NOMO-1 treated with DMSO at 0.1 percent for 48 hours (cell line): ENCODE data around the gene KLHL25.

Experiments used
- DNase-seq: peaks from one replicate; lab custom pipeline; 2025; ENCODE audit not compliant: unreplicated experiment; lab: John Stamatoyannopoulos, UW

The KLHL25 gene

DNA sequence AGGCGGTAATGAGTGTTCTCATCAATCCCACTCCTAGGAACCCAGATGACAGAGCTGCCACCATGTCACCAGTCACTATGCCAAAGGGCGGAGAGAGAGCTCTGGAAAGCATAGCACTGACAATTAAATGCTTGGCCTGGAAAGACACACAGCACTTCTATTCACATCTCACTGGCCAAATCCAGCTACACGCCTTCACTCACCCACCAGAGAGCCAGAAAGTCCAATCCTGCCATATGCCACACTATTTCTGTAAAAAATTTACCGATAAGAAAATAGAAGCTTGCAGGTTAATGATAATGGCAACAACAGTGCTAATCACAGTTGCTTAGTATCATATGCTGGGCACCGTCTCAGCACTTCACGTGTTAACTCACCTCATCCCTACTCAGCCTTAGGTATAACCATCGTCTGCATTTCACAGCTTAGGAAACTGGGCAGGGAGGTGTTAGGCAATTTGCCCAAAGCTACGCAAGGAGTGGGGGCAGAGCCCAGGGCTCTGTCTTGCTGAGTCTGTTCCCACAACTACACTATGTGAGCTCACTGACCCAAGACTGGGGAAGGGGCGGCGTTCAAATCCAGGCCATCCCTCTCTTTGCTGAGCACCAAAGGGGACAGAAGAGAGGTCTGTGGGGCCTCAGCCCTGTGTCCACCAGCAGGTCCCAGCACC, 16.5 kb downstream of the KLHL25 start:
- DNase-seq, result no peak

GRCh38 chr15:85777250-85778106, 17.2 kb downstream of the KLHL25 start:
- DNase-seq, result no peak

DNA sequence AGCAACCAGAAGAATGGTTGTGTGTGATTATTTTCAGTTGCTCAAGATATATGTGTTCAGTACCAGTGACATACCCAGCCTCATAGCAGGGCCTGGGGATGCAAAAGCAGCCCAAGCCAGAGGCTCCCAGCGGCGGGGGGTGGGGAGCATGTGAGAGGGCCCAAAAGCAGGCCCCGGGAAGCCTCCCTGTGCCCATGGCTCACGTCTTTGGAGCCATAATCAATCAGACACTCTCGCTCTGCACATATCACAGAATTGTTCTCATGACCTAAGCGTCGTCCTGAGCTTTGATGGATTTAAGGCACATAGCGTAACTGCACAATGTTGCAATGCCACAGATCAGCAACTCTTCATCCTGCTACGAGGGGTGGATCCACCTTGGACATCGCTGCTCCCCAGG, 20.8 kb downstream of the KLHL25 start:
- DNase-seq, result no peak

GRCh38 chr15:85773249-85773648, 21.5 kb downstream of the KLHL25 start:
- DNase-seq, result no peak

GRCh38 chr15:85772668-85773067, 22.1 kb downstream of the KLHL25 start:
- no peak for DNase-seq

GRCh38 chr15:85771781-85772445, 22.8 kb downstream of the KLHL25 start:
- no peak for DNase-seq

- DNase-seq, result no peak
Observed at GRCh38 chr15:85771271-85771670, 23.5 kb downstream of the KLHL25 start.

GRCh38 chr15:85770096-85771041, 24.4 kb downstream of the KLHL25 start:
- no peak for DNase-seq

GRCh38 chr15:85769182-85769900, 25.4 kb downstream of the KLHL25 start:
- DNase-seq, result no peak

- DNase-seq, result no peak
Observed at GRCh38 chr15:85768595-85769168, 26.0 kb downstream of the KLHL25 start.

- no peak for DNase-seq
Observed at GRCh38 chr15:85767785-85768529, 26.8 kb downstream of the KLHL25 start.

GRCh38 chr15:85766001-85766831, 28.5 kb downstream of the KLHL25 start:
- no peak for DNase-seq

- no peak for DNase-seq
Observed at GRCh38 chr15:85764649-85765277, 30.0 kb downstream of the KLHL25 start.

DNA sequence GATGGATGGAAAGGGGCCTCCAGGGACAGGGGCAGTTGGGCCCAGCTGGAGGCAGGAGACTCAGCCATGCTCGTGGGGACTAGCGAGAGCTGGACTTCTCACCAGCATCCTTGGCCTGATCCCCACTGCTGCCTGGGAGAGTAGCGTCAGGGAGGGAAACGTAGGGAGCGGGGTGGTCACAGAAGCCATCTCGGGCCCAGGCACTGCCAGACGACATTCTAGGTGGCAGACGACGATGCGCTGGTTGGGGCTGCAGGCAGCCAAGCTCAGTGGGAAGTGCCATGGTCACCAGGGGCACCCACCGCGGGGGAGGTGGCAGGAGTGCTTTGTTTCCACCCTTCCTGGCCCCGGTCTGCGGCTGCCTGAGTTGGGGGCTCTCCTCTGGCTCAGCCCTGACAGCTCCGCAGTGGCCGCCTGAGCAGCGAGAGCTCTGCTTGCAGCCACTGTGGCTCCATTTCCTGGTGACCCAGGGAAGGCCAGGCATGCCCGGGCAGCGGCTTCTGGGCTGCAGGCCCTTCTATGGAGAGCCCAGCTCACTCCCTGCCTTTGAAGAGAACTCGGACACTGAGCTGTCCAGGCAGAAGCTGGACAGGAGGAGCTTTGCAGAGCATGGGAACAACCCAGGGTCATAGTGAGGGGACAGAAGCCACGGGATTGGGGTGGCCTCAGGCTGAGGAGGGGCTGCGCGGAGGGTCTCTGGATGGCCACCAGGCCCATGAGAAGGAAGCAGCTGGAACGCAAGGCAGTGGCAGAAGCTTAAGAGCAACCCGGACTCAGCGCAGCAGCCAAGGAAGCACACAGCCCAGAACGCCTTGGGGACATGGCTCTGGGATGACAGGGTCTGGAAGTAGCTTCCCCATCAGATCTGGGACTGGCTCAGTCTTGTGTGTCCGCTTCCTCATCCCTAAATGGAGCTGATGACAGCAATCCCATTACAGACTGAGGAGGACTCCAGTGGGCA, 30.8 kb downstream of the KLHL25 start:
- no peak for DNase-seq

DNA sequence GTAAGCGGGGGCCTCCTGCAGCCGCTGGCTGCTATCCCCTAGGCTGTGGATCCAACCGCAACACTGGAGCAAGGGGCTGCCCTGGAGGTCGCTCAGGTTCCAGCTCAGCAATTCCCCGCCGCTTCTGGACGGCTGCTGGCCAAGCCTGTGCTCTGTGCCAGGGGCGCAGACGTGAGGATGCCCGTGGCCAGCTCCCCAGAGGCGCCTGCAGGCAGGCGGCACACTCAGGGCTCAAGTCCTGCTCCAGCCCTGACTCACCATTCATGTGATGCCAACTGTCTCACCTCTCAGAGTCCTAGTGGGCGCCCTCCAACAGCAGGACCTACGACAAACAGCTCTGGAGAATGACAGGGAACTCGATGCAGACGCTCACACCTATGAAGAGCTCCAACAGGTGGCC, 31.6 kb downstream of the KLHL25 start:
- no peak for DNase-seq

- DNase-seq, result no peak
Observed at GRCh38 chr15:85762756-85763127, 32.0 kb downstream of the KLHL25 start.
